Measurements from ENCODE around the gene PAM16. TPM values are rescaled to one million over a fixed set of nuclear protein-coding genes. Genes with fewer than 3 reads are reported as not detected.

The PAM16 gene
- total and polyA plus RNA-seq, 2 of the 8 experiments (the other 6 are each of a cell fraction or from before 2014, with no cell fraction given), result 78.3 to 198 TPM

DNA sequence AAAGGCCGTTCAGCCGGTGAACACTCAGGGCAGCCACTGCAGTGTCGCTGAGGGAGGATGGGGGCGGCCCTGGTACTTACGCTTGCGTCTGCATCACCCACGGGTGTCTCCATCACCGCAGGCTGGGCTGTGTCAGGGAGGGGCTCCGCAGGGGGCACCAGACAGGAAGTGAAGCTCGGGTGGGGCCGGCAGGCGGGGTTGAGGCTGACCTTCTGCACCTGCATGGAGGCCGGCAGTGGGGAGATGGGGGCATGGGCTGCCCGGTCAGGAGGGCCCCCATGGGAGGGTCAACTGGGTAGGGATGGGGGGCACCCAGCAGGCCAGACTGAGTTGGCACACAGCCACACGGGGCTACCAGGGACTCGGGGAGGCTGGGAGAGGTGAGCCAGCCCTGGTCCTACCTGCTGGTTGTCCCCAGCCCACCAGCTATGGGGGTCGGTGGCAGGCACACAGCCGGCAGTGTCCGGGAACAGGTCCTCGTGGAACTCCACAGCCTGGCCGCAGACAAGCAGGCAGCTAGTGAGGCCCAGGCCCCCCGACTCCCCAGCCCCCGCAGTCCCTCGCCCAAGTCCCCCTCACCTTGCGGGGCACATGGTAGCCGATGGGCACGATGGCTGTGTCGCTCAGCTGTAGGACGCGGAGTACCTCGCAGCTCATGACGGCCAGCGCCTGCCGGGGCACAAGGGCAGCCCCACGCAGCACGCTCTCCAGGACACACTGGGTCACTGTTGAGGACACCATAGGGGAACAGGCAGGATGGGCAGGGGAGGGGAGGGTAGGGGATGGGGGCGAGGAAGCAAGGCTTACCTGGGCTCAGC lies 13.3 kb upstream of the PAM16 start (continued):
- TF ChIP-seq, protein P1, sequence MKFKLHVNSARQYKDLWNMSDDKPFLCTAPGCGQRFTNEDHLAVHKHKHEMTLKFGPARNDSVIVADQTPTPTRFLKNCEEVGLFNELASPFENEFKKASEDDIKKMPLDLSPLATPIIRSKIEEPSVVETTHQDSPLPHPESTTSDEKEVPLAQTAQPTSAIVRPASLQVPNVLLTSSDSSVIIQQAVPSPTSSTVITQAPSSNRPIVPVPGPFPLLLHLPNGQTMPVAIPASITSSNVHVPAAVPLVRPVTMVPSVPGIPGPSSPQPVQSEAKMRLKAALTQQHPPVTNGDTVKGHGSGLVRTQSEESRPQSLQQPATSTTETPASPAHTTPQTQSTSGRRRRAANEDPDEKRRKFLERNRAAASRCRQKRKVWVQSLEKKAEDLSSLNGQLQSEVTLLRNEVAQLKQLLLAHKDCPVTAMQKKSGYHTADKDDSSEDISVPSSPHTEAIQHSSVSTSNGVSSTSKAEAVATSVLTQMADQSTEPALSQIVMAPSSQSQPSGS (IDR thresholded peaks at IDR 0.05; ENCODE audit: low read length), result no peak
- TF ChIP-seq CTBP2 (IDR thresholded peaks at IDR 0.05; ENCODE audit: borderline replicate concordance, insufficient read depth, insufficient read length, low read length), result no peak
- no peak for TF ChIP-seq TAF1 (IDR thresholded peaks at IDR 0.05; ENCODE audit: low read depth, low read length)
- TF ChIP-seq SIRT6 (IDR thresholded peaks at IDR 0.05; ENCODE audit: low read length), result no peak
- no peak for TF ChIP-seq CEBPB (IDR thresholded peaks at IDR 0.05; ENCODE audit: low read depth, low read length)
